ENCODE measurements around the gene OR2T11.
"Not testable (repeated sequence)": the region's sequence is repeated elsewhere in the genome, so short reads cannot be mapped to it uniquely, and the experiment has no call there.

DNA sequence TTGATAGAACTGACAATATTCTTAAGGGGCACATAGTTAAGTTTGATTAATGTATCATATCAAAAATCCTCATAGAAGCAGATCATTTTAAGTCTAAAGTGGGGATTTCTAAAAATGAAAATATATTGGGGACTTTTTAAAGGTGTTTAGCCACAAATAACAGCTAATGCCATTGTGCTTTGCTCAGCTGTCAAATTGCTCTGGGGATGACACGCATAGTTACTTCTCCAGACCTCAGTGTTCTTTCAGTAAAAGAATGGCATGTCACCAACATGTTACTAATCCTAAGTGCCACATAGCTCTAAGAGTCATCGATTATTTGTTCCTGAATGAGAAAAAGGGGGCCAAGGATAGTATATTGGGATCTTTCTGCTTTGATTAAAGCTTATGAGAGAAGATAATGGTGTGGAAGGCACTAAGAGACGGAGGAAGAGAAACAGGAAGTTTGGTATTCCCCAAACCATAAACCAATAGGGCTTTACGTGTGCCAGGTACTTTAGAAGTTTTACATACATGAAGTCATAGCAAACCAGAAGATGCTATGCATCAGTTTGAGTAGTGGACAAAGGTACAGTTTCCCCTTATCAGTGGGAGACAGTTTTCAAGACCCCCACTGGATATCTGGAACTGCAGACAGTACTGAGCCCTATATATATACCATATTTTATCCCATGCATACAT lies 8.2 kb upstream of the OR2T11 start:
- TF ChIP-seq EZH2 (IDR thresholded peaks at IDR 0.05; ENCODE audit: low read length, missing control alignments): not testable (repeated sequence)
- TF ChIP-seq, protein P1, sequence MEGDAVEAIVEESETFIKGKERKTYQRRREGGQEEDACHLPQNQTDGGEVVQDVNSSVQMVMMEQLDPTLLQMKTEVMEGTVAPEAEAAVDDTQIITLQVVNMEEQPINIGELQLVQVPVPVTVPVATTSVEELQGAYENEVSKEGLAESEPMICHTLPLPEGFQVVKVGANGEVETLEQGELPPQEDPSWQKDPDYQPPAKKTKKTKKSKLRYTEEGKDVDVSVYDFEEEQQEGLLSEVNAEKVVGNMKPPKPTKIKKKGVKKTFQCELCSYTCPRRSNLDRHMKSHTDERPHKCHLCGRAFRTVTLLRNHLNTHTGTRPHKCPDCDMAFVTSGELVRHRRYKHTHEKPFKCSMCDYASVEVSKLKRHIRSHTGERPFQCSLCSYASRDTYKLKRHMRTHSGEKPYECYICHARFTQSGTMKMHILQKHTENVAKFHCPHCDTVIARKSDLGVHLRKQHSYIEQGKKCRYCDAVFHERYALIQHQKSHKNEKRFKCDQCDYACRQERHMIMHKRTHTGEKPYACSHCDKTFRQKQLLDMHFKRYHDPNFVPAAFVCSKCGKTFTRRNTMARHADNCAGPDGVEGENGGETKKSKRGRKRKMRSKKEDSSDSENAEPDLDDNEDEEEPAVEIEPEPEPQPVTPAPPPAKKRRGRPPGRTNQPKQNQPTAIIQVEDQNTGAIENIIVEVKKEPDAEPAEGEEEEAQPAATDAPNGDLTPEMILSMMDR (conservative IDR thresholded peaks at IDR 0.05 in 1 of 2, IDR thresholded peaks at IDR 0.05 in 1 of 2; ENCODE audit: low read depth in 1 of 2, low read length in 2 of 2): not testable (repeated sequence)

All from fibroblast of lung (primary cell).